ENCODE measurements around the gene HOATZ.

- TF ChIP-seq, protein P1, sequence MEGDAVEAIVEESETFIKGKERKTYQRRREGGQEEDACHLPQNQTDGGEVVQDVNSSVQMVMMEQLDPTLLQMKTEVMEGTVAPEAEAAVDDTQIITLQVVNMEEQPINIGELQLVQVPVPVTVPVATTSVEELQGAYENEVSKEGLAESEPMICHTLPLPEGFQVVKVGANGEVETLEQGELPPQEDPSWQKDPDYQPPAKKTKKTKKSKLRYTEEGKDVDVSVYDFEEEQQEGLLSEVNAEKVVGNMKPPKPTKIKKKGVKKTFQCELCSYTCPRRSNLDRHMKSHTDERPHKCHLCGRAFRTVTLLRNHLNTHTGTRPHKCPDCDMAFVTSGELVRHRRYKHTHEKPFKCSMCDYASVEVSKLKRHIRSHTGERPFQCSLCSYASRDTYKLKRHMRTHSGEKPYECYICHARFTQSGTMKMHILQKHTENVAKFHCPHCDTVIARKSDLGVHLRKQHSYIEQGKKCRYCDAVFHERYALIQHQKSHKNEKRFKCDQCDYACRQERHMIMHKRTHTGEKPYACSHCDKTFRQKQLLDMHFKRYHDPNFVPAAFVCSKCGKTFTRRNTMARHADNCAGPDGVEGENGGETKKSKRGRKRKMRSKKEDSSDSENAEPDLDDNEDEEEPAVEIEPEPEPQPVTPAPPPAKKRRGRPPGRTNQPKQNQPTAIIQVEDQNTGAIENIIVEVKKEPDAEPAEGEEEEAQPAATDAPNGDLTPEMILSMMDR (IDR thresholded peaks at IDR 0.05), result no peak
- no peak for TF ChIP-seq POLR2A (IDR thresholded peaks at IDR 0.05)
Measured at GRCh38 chr11:111540114-111540936, 25.7 kb downstream of the HOATZ start, which contains the start of gene LAYN.

All from lower leg skin (tissue), 3 donors.